GM19395 (cell line): ENCODE results near the gene OPCML.

Experiments
- ATAC-seq: cut with Tn5 transposase; IDR thresholded peaks from one replicate; pipeline ENCODE4 v1.9.1; 2021; ENCODE audit warnings: mild to moderate bottlenecking, moderate library complexity; ENCODE audit not compliant: unreplicated experiment

The OPCML gene

GRCh38 chr11:133531971-133532651, at the start of gene OPCML:
Gene OPCML (minus strand): TSS chr11:133532501.
- ATAC-seq = no peak

DNA sequence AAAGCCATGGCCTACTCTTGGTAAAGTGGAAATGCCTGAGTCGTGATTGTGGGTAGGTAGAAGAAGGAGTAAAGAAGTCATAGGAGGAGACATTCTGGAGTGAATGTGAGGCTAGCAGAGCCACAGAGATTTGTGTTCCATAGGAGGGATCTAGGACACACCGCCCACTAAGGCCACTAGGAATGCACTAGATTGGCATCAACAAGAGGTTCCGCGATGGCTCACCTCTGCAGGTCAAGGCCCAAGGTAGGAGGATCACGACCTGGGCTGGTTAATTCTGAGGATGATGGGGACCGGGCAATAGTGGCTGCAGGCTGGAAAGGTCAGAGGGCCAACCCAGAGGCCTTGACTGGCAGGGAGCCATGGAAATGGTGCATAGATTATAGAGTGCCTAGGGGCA, 48.8 kb upstream of the OPCML start:
- no peak for ATAC-seq

DNA sequence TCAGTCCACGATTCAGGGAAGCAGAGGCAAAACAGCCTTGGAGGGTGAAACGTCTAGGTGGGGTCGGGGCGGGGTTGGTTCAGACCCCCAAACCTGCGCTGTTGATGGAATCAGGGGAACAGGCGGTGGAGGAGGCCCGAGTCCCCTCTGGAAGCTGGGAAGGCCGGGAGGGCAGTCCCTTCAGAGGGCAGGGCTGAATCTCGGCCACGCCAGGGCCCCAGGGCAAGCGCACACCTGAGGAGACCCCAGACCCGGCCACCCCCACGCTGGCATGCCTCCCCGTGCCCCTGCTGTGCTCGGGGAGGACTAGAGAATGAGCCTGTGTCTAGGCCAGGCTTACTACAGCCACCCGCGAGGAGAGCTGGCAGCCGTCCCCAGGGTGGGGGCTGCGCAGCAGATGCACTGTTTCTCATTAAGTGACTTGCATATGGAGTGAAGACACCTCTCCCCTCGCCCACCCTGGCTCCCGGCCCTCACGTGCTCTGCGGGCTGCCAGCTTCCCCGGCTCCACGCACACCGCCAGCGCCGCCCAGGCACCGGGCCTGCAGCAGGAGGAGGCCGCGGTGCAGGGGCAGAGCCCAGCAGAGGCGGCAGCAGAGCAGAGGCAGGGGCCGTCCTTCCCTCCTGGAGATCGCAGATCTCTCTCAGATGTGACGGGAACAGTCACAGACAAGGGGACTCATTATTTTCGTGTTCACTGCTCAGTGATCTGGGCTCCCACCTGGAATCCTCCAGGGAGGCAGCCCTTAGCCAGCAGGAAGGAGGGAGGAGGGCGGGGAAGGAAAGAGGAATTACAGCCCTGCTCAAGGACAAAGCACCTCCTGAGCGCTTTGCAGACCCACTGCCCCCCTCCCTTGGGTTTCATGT, 47.1 kb upstream of the OPCML start:
- no peak for ATAC-seq

- no peak for ATAC-seq
Observed at GRCh38 chr11:133577403-133577802, 45.1 kb upstream of the OPCML start.

DNA sequence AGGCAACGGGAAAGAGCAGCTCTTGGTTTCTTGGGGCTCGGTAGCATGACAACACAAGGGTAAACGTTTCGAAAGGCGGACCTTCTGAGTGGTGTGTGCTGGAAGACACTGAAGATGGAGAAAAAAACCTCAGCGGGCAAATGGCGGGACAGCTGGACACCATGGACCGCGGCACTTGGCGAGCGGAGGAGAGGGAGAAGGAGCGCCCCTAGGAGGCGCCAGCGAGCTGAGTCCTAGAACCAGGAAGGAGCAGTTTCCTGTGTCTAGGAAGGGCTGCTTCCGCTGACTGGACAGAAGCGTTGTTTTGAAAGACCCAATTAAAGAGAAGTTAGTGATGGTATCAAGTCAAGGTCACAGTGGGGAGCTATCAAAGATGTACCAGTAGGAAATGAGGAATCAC, 44.0 kb upstream of the OPCML start:
- no peak for ATAC-seq

- ATAC-seq = no peak
Observed at GRCh38 chr11:133573081-133573480, 40.8 kb upstream of the OPCML start.

DNA sequence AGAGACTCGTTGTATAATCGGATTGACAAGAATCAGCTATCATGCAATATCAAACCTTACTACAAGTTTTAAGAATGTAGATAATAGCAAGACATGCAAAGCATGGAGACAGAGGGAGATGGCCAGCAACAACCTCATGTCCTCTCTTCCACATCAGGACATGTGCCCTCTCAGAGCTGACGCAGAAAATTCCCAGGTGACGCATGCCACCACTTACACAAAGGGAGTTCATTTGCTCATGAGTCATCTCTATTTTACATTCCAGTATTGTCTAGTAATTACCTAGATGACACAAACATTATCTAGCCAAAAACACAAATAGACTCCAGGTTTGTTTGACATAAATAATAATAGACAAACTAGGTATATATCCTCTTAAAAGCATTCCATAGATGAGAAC, 38.1 kb upstream of the OPCML start:
- ATAC-seq = no peak

GRCh38 chr11:133563505-133564025, 31.3 kb upstream of the OPCML start:
- ATAC-seq = no peak

- no peak for ATAC-seq
Observed at GRCh38 chr11:133560472-133560855, 28.2 kb upstream of the OPCML start.

- ATAC-seq = no peak
Observed at GRCh38 chr11:133559833-133560471, 27.7 kb upstream of the OPCML start.

DNA sequence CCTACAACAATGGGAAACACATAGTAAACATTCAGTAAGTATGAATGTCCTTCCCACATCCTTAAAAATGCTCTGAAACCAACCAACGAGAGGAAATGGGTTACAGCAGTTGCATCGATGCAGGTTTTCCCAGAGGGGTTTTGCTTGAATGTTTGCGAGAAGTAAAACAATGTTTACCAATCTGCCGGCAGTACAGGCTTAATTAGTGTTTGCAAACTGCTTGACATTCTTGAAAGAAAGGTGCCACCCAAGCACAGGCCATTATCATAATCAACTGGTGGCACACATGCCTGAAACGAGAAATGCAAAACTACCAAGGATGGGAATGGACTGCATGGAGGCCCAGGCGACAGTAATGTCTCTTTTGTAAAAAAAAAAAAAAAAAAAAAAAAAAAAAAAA, 27.1 kb upstream of the OPCML start:
- ATAC-seq = no peak

DNA sequence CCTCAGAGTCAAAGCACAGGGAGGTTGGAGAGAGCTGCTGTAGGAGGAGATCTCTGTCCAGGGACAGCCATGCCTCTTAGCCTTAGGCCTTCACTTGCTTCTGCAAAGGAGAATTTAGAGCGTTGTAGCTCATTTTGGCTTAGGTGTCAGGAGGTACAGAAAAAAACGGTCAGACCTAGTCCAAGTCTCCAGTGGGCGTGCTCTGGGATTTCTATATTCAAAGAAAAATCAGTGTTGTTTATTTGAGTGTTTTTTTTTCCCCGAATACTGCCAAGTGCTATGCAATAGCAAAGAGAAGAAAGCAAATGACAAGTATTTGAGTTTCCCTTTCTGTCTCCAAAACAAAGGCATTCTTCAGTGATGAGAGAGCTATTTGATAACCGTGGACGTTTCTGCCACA, 22.7 kb upstream of the OPCML start:
- ATAC-seq = no peak

GRCh38 chr11:133553885-133554740, 21.8 kb upstream of the OPCML start:
- no peak for ATAC-seq

DNA sequence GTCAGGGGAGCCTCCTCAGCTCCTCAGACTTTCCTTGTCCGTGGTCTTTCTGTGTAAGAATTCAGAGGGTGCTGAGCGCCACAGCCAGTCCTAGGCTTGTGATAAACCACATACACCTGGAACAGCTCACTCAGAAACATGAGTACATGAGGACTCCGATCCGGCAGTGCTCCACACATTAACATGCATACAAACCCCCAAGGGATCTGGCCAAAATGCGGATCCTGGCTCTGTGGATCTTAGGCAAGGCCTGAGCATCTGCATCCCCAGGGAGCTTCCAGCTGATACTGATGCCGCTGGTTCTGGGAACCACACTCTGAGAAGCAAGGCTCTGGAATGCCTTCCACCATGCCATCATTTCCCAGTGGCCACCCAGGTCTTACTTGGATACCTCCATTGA, 20.6 kb upstream of the OPCML start:
- no peak for ATAC-seq

GRCh38 chr11:133551064-133551463, 18.8 kb upstream of the OPCML start:
- ATAC-seq = no peak

GRCh38 chr11:133549826-133550225, 17.5 kb upstream of the OPCML start:
- ATAC-seq = no peak

DNA sequence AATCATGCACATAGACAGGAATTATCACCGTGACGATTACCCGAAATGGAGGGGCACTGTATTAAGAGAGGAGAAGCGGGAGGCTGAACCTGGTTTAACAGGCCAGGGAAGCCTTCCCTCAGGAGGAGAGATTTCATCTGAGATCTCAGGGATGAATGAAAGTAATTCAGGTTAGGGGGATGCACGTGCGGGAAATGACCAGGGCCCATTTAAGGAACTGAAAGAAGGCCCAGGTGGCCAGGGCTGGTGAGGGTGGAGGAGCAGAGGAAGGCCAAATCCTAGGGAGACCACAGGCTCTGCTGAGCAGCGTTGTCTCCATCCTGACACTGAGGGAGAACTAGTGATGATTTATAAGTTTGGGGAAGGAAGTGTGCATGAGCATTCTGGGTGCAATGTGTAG, 16.3 kb upstream of the OPCML start:
- no peak for ATAC-seq

DNA sequence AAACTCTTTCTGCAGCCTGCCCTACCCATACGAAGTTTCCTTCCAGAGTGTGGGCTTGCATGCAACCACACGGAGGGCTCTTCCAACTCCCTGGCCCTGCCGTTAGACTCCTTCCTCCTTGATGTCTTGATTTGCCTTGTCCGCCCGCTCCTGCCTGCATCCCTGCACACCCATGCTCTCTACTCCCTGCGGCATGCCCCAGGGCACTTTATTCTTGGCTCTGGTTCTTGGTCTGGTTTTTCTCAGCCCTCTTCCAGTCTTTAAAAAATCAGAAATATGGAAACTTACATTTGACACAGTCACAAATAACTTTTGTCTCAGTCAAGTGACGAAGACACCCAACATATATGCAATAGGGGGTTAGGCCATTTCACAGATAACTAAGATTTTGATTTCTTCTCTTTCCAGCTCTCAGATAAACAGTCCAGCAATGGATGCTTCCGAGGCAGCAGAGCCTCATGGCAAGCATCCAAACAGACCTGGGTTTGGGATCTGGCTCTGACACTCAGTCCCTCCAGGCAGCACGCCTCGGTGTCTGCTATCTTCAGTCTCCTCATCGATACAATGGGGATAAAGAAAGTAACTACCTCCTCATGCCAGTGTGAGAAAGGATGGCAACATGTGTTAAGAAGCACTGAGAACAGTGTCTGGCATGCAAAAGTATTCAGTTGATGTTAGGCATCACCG, 15.7 kb upstream of the OPCML start:
- no peak for ATAC-seq

DNA sequence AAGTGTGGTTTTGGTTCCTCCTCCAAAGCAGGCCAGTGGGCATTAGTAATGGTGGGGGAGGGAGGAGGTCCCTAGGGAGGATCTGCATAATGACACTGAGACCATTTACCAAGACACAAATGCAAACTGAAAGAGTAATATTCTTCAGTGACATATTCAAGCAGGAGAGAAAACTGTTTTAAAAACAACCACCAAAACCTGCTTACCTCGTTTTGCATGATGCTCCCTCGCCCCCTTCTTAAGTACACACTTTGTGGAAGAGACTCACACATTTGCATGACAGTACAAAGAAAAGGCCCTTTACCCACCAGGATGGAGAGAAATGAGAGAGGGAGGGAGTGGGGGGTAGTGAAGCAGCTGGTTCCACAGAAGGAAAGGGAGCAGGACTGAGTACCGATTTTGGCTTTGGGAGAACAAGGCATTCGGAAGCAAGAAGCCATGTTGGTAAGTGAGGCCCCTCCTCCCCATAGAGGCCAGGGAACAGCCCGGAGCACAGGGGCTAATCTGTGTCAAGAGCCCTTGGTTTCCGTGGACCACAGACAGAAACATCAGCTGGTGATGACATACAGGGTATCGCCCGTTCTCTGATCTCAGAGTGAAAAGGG, 13.0 kb upstream of the OPCML start:
- ATAC-seq = peak; percentile 64

DNA sequence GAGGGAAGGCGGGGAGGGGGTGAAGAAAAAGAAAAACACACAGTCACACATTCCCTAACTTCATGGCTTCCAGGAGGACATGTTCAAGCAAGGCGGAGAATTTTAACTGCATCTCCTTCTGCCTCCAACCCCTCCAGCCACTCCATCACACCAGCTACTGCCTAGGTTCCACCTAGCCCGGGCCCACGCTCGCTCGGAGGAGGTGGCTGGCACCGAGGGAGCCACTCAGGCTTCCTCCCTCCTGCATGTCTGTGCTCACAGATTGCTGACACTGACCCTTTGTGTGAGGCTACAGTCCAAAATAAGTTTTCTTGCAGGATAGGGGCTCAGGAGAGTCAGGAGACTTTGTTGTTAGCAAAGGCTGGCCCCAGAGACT, 9.4 kb upstream of the OPCML start:
- ATAC-seq = no peak
